ENCODE results near the gene TERT. TPM values are rescaled to one million over a fixed set of nuclear protein-coding genes. Genes with fewer than 3 reads are reported as not detected.
"Not testable (repeated sequence)": the region's sequence is repeated elsewhere in the genome, so short reads cannot be mapped to it uniquely, and the experiment has no call there.

TERT gene
- total RNA-seq, 2 experiments from 2014 or later: 2.1 to 2.2 TPM

DNA sequence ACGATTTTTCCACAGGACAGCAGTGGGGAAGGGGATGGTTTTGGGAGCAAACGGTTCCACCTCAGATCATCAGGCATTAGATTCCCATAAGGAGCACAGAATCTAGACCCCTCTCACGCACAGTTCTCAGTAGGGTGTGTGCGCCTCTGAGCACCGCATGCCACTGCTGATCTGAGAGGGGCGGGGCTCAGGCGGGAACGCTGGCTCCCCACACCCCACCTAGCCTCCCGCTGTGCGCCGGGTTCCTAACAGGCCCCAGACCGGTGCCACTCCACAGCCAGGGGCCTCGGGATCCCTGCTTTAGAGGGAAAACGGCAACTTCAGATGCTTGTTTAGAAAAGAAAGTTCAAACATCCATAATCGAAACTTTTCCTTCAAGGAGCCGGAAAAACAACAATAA is 20.4 kb downstream of the TERT start:
- POLR2A ChIA-PET: no interaction called here
- H3K27ac Mint-ChIP-seq: no peak overlapping the region
- CTCF ChIA-PET: no interaction called here
- H3K4me1 Mint-ChIP-seq: no peaks in the 10 kb centered on the region
- no peak for DNase-seq
- H3K9me3 Mint-ChIP-seq: peaks cover 3% of the 10 kb centered on the region
- H3K27me3 Mint-ChIP-seq: peaks cover 2% of the 10 kb centered on the region
- no peak overlapping the region for H3K4me3 Mint-ChIP-seq
- H3K36me3 Mint-ChIP-seq (ENCODE audit: low read depth): peaks cover 3% of the 10 kb centered on the region

- ChIA-PET CTCF (no interaction called here), POLR2A (no interaction called here)
- no peak overlapping the region for H3K4me3 Mint-ChIP-seq
- H3K27me3 Mint-ChIP-seq: peaks cover 2% of the 10 kb centered on the region
- H3K27ac Mint-ChIP-seq: no peak overlapping the region
- H3K9me3 Mint-ChIP-seq: peaks cover 3% of the 10 kb centered on the region
- H3K36me3 Mint-ChIP-seq (ENCODE audit: low read depth): peaks cover 3% of the 10 kb centered on the region
- no peak for DNase-seq
- H3K4me1 Mint-ChIP-seq: peaks cover 5% of the 10 kb centered on the region
Observed at GRCh38 chr5:1273745-1274144, 21.1 kb downstream of the TERT start.

DNA sequence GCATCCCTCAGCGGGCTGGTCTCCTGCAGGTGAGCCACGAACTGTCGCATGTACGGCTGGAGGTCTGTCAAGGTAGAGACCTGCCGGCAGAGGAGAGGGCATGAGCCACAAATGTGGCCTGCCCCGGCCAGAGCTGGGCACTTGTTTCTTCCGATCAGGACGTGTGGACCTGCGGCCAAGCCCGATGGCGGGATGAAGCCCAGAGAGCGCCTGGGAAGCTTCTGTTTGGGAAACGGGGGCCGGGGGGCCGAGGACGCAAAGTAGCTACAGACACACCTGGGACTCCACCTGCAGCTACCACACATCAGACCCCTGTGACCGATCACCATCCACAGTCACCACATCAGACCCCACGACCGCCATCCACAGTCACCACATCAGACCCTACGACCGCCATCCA is 22.7 kb downstream of the TERT start:
- Mint-ChIP-seq H3K4me3 (no peak overlapping the region), H3K27ac (no peak overlapping the region), H3K36me3 (ENCODE audit: low read depth) (peaks cover 3% of the 10 kb centered on the region), H3K9me3 (no peaks in the 10 kb centered on the region), H3K4me1 (peaks cover 14% of the 10 kb centered on the region), H3K27me3 (peaks cover 4% of the 10 kb centered on the region)
- CTCF ChIA-PET: no interaction called here
- no peak for DNase-seq
- POLR2A ChIA-PET: no interaction called here

GRCh38 chr5:1270933-1271914 is 23.6 kb downstream of the TERT start:
- Mint-ChIP-seq H3K27me3 (peaks cover 4% of the 10 kb centered on the region), H3K36me3 (ENCODE audit: low read depth) (peaks cover 3% of the 10 kb centered on the region), H3K27ac (no peak overlapping the region), H3K9me3 (no peaks in the 10 kb centered on the region), H3K4me3 (no peak overlapping the region), H3K4me1 (peaks cover 14% of the 10 kb centered on the region)
- CTCF ChIA-PET: no interaction called here
- DNase-seq: no peak
- POLR2A ChIA-PET: no interaction called here

GRCh38 chr5:1270426-1270825 is 24.4 kb downstream of the TERT start:
- CTCF ChIA-PET: no interaction called here
- no peak for DNase-seq
- H3K27ac Mint-ChIP-seq: no peak overlapping the region
- peaks cover 14% of the 10 kb centered on the region for H3K4me1 Mint-ChIP-seq
- POLR2A ChIA-PET: no interaction called here
- H3K27me3 Mint-ChIP-seq: peaks cover 4% of the 10 kb centered on the region
- H3K4me3 Mint-ChIP-seq: no peak overlapping the region
- H3K9me3 Mint-ChIP-seq: no peaks in the 10 kb centered on the region
- peaks cover 3% of the 10 kb centered on the region for H3K36me3 Mint-ChIP-seq (ENCODE audit: low read depth)

DNA sequence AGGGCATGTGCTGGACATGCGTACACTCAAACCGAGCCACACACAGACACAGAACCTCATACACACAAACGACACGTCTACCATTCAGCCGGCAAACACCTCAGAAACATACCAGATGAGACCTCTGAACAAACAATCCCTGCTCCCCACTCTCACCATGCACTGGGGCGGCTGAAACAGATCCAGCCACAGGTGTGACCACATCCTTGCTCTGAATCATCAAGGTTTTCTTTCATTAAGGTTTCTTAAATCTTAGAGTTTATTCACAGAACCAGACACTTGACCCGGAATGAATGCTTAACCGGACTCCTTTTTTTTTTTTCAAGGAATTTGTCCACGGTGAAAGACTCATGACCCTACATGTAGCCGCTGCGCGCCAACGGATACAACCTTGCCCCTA is 26.2 kb downstream of the TERT start:
- DNase-seq: peak; percentile 65
- Mint-ChIP-seq H3K27me3 (peaks cover 4% of the 10 kb centered on the region), H3K27ac (no peak overlapping the region), H3K9me3 (no peaks in the 10 kb centered on the region), H3K36me3 (ENCODE audit: low read depth) (peaks cover 3% of the 10 kb centered on the region), H3K4me1 (peaks cover 14% of the 10 kb centered on the region), H3K4me3 (no peak overlapping the region)
- ChIA-PET CTCF (interaction anchor here (0.9 kb wide), 1 partner anchor 44 kb away, joined by 3 read pairs; no protein-coding TSS in a partner anchor), POLR2A (no interaction called here)

- no peak overlapping the region for H3K27ac Mint-ChIP-seq
- peaks cover 14% of the 10 kb centered on the region for H3K4me1 Mint-ChIP-seq
- no peaks in the 10 kb centered on the region for H3K9me3 Mint-ChIP-seq
- POLR2A ChIA-PET: no interaction called here
- H3K36me3 Mint-ChIP-seq (ENCODE audit: low read depth): peaks cover 3% of the 10 kb centered on the region
- no peak for DNase-seq
- CTCF ChIA-PET: no interaction called here
- H3K27me3 Mint-ChIP-seq: peaks cover 4% of the 10 kb centered on the region
- H3K4me3 Mint-ChIP-seq: no peak overlapping the region
Observed at GRCh38 chr5:1268056-1268455, 26.8 kb downstream of the TERT start.

GRCh38 chr5:1267464-1267863 is 27.4 kb downstream of the TERT start:
- POLR2A ChIA-PET; H3K27me3 Mint-ChIP-seq; H3K9me3 Mint-ChIP-seq; H3K27ac Mint-ChIP-seq; H3K36me3 Mint-ChIP-seq (ENCODE audit: low read depth); H3K4me3 Mint-ChIP-seq; DNase-seq: not testable (repeated sequence)
- CTCF ChIA-PET: interaction anchor here (1.4 kb wide), 1 partner anchor 49 kb away, joined by 3 read pairs; no protein-coding TSS in a partner anchor
- H3K4me1 Mint-ChIP-seq: peaks cover 14% of the 10 kb centered on the region

DNA sequence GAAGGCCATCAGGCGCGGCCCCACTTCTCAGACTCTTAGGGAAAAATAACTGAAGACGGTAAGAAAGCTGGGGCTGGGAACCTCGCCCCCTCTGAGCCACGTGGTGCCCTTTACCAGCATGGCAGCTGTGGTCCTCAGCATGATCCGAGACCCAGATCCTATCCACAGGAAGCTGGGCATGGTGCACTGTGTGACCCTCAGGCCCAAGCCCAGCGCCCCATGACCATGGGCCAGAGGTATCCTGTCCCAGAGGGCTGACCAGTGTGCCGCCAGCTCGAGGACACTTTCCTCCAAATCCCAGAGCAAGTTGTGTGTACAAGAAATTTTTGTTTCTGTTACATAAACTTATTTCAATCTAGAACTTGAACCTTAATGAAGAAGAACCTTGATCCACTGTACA is 28.1 kb downstream of the TERT start:
- POLR2A ChIA-PET: no interaction called here
- H3K4me1 Mint-ChIP-seq: peaks cover 14% of the 10 kb centered on the region

GRCh38 chr5:1265461-1266455 is 29.1 kb downstream of the TERT start:
- ChIA-PET CTCF (interaction anchor here (1.4 kb wide), 1 partner anchor 50 kb away, joined by 3 read pairs; no protein-coding TSS in a partner anchor), POLR2A (no interaction called here)
- Mint-ChIP-seq H3K36me3 (ENCODE audit: low read depth) (no peaks in the 10 kb centered on the region), H3K27me3 (peaks cover 4% of the 10 kb centered on the region), H3K9me3 (no peaks in the 10 kb centered on the region), H3K4me3 (no peak overlapping the region), H3K4me1 (peaks cover 14% of the 10 kb centered on the region), H3K27ac (no peak overlapping the region)
- DNase-seq: no peak

More for the DNA sequence above, 28.1 kb downstream of the TERT start:
- Mint-ChIP-seq H3K9me3 (no peaks in the 10 kb centered on the region), H3K27ac (no peak overlapping the region), H3K4me3 (no peak overlapping the region), H3K36me3 (ENCODE audit: low read depth) (peaks cover 3% of the 10 kb centered on the region), H3K27me3 (peaks cover 4% of the 10 kb centered on the region)
- CTCF ChIA-PET: interaction anchor here (1.4 kb wide), 1 partner anchor 49 kb away, joined by 3 read pairs; no protein-coding TSS in a partner anchor
- no peak for DNase-seq

DNA sequence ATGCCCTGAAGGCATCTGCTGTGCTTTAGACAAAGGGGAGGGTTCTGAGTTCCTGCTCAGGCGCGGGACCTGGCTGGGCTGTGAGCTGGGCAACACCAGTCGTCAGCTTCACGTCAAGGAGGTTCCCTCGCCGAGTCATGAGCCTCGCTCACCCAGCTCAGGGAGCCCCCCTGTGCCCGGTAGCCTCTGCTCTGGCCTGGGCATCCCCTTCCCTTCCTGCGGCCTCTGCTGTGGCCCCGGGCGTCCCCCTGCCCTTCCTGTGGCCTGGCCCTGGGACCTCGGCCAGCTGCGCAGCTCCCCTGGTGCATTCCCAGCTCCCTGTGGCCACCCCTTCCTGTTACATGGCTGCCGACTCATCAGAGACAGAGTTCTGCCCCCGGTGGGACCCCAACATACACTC is 29.8 kb downstream of the TERT start:
- H3K9me3 Mint-ChIP-seq: no peaks in the 10 kb centered on the region
- DNase-seq: no peak
- no peak overlapping the region for H3K27ac Mint-ChIP-seq
- no peak overlapping the region for H3K4me3 Mint-ChIP-seq
- H3K36me3 Mint-ChIP-seq (ENCODE audit: low read depth): no peaks in the 10 kb centered on the region
- peaks cover 7% of the 10 kb centered on the region for H3K27me3 Mint-ChIP-seq
- peaks cover 14% of the 10 kb centered on the region for H3K4me1 Mint-ChIP-seq
- ChIA-PET POLR2A (no interaction called here), CTCF (no interaction called here)

- no peaks in the 10 kb centered on the region for H3K36me3 Mint-ChIP-seq (ENCODE audit: low read depth)
- no peaks in the 10 kb centered on the region for H3K9me3 Mint-ChIP-seq
- CTCF ChIA-PET: no interaction called here
- POLR2A ChIA-PET: no interaction called here
- H3K27me3 Mint-ChIP-seq: peaks cover 5% of the 10 kb centered on the region
- peaks cover 13% of the 10 kb centered on the region for H3K4me1 Mint-ChIP-seq
- no peak overlapping the region for H3K27ac Mint-ChIP-seq
- no peak overlapping the region for H3K4me3 Mint-ChIP-seq
- DNase-seq: no peak
Observed at GRCh38 chr5:1264211-1264610, 30.7 kb downstream of the TERT start.

DNA sequence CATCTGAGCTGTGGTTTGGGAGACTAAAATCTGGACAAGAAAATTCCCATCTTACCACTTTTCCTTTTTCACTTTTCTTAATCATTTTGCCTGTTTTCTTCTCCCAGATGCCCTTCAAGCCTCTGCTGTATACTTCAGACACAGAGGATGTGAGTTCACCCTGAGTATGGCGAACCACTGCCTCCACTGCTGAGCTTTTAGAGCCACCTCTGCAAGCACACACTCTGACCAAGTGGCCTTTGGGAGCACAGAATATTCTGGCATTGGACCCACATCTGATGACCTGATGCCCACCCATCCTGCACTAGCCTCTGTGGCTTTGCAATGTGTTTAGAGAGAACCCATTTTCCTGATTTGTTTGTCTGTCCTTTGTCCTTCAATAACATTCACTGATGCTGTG is 32.5 kb downstream of the TERT start:
- POLR2A ChIA-PET: no interaction called here
- Mint-ChIP-seq H3K27ac (no peak overlapping the region), H3K4me3 (no peak overlapping the region), H3K9me3 (no peaks in the 10 kb centered on the region), H3K27me3 (peaks cover 3% of the 10 kb centered on the region), H3K4me1 (no peaks in the 10 kb centered on the region), H3K36me3 (ENCODE audit: low read depth) (no peaks in the 10 kb centered on the region)
- DNase-seq: no peak
- CTCF ChIA-PET: no interaction called here

Measured in activated CD4-positive, alpha-beta memory T cell treated with anti-CD3 and anti-CD28 coated beads, Interleukin-2, amount 10 ng/mL, durations not matched to agents 7 days and 5 days (primary cell).